ENCODE results near the gene TSPAN8.

The TSPAN8 gene

DNA sequence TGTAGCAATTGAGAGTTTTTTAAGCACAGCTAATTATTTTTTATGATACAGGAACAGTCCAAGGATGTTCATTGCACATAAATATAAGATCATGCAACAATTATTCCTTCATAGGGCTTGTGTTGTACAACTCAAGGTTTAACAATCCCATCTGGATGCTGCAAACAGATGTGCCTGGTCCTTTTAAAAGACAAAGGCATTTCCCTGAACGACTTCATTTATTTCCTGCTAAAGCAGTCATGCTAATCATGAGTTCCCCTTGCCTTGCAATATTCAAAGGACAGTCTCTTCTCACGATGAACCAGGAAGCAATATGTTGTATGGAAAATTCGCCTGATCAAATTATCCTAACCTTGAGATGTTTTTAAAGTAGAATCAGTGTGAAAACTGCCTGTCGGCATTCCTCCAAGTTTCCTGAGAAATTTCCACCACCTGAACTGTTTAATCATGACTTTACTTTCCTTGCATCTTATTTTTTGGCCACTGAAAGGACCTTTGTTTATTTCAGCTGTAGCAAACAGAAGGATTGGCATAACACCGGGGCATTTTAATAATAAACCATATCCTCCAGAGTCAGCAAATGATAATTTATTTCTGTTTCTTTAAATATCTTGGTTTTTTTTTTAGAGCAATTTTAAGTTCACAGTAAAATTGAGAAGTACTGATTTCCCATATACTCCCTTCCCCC lies 33.9 kb upstream of the TSPAN8 start:
- H3K4me3 ChIP-seq (ENCODE audit: low read depth, low read length), result no peak overlapping the region
- TF ChIP-seq, protein P1, sequence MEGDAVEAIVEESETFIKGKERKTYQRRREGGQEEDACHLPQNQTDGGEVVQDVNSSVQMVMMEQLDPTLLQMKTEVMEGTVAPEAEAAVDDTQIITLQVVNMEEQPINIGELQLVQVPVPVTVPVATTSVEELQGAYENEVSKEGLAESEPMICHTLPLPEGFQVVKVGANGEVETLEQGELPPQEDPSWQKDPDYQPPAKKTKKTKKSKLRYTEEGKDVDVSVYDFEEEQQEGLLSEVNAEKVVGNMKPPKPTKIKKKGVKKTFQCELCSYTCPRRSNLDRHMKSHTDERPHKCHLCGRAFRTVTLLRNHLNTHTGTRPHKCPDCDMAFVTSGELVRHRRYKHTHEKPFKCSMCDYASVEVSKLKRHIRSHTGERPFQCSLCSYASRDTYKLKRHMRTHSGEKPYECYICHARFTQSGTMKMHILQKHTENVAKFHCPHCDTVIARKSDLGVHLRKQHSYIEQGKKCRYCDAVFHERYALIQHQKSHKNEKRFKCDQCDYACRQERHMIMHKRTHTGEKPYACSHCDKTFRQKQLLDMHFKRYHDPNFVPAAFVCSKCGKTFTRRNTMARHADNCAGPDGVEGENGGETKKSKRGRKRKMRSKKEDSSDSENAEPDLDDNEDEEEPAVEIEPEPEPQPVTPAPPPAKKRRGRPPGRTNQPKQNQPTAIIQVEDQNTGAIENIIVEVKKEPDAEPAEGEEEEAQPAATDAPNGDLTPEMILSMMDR (IDR thresholded peaks at IDR 0.05; ENCODE audit: borderline replicate concordance, insufficient read depth, low read depth, low read length), result no peak

DNA sequence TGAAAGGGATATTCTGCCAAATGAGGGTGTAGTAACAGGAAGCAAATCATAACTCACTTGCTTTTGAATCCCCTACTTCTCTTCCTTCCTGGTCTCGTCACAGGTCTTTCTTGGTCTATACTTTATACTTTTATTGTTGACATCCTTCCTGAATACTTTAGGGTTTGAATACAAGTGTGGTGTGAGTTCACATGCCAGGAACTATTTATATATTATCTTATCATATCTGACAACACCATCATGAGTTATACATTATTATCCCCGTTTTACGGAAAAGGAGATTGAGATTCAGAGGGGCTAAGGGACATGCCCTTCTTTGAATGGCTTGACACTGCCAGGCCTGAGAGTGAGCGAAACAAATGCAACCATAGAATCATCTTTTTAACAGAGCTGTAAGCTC lies 33.0 kb upstream of the TSPAN8 start:
- H3K4me3 ChIP-seq (ENCODE audit: low read depth, low read length), result no peak overlapping the region
- TF ChIP-seq, protein P1 (IDR thresholded peaks at IDR 0.05; ENCODE audit: borderline replicate concordance, insufficient read depth, low read depth, low read length), result no peak

DNA sequence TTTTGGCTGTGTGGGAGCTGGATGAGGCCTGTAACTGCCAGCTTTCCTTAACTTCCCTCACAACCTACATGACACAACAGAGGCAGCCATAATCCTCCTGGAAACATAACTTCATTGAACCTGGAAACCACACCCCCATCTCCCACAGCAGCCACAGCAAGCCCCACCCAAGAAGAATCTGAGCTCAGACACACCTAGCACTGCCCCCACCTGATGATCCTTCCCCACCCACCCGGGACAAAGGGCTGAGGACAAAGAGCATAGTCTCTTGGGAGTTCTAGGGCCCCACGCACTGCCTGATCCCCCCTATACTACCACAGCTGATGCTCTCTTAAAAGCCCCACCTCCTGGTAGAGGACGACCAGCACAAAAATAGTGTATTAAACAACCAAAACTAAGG lies 29.6 kb upstream of the TSPAN8 start:
- no peak overlapping the region for H3K4me3 ChIP-seq (ENCODE audit: low read depth, low read length)
- TF ChIP-seq, protein P1 (IDR thresholded peaks at IDR 0.05; ENCODE audit: borderline replicate concordance, insufficient read depth, low read depth, low read length), result no peak

DNA sequence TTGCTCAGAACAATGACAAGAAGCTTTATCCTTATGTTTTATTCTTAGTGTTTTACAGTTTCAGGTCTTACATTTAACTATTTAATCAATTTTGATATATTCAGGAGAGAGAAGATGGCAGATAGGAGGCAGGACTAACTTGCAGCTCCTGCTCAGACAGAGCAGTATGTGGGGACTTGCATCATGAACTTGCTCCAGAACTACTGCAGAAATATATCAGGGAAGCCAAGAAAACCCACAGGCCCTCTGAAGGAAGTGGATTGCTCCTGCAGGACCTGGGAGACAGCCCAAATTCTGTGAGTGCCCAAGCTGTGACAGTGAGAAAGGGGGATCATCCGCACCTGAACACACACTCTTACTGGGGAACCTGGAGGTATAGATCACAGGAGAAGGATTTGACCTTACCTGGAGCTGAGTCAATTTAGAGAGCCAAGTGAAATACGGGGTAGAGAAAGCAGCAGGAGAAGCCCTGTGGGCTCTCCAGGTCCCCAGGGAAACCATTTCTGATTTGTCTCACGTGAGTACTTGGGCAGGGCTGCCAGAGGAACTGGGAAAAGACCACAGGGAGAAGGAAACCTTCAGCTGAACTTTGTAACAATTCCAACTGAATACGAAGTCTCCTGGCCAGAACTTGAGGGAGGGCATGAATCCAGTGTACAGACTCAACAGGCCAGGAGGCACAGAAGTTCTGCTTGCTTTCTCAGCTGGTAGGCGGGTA lies 28.9 kb upstream of the TSPAN8 start:
- H3K4me3 ChIP-seq (ENCODE audit: low read depth, low read length), result no peak overlapping the region
- TF ChIP-seq, protein P1 (IDR thresholded peaks at IDR 0.05; ENCODE audit: borderline replicate concordance, insufficient read depth, low read depth, low read length), result no peak

DNA sequence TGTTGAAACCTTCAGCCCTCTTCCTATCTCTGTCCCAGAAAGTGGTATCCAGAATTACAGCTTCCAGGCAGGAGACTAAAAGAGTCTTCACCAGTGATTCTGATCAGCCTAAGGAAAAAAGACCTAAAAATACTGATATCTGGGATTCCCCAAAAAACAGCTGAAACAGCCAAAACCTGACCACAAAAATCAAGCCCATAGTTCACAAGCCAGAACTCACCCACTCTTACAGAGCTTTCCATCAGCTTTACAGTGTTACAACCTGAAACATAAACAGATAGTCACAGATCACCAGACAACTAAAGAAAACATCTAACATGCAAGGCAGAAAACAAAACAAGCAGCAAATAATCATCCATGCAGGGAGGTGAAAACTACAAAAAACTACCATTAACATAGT lies 26.0 kb upstream of the TSPAN8 start:
- H3K4me3 ChIP-seq (ENCODE audit: low read depth, low read length), result no peak overlapping the region
- TF ChIP-seq, protein P1 (IDR thresholded peaks at IDR 0.05; ENCODE audit: borderline replicate concordance, insufficient read depth, low read depth, low read length), result no peak

DNA sequence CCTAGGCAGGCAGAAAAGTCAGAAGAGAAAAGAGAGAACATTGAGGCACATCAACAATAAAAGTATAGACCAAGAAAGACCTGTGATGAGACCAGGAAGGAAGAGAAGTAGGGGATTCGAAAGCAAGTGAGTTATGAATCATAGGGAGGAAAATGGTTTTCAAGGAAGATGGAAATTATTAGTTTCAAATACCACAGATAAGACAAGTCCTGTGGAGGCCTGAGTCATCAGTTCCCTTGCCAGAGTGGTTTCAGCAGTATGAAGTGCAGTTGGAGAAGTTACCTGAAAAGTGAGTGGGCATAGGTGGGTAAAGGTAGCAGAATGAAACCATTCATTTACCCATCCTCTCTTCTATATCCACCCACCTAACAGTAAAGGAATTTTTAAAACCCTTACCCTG lies 25.2 kb upstream of the TSPAN8 start:
- TF ChIP-seq, protein P1 (IDR thresholded peaks at IDR 0.05; ENCODE audit: borderline replicate concordance, insufficient read depth, low read depth, low read length), result no peak
- H3K4me3 ChIP-seq (ENCODE audit: low read depth, low read length), result no peak overlapping the region

DNA sequence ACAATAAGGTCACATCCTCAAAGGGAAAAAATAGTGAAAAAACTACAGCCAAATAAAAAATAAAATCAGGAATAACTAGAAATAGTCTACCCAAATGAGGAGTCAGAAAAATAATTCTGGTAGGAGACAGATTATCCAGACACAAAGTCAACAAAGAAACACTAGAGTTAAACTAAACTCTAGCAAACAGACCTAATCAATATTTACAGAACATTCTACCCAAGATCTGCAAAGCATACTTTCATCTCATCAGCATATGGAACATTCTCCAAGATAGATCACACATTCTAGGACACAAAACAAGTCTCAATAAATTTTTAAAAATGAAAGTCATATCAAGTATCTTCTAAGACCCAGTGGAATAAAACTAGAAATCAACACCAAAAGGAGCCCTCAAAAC lies 20.4 kb upstream of the TSPAN8 start:
- no peak overlapping the region for H3K4me3 ChIP-seq (ENCODE audit: low read depth, low read length)
- TF ChIP-seq, protein P1 (IDR thresholded peaks at IDR 0.05; ENCODE audit: borderline replicate concordance, insufficient read depth, low read depth, low read length), result no peak

Data from GM12875 (cell line).